SH-SY5Y (cell line): ENCODE data around the gene ADARB2.

Experiments used
- GATA2 ChIP-seq: IDR thresholded peaks from 2 replicates; pipeline ENCODE4 v1.6.1; 2011; ENCODE audit warnings: mild to moderate bottlenecking, low read depth, low read length
- GATA3 ChIP-seq: IDR thresholded peaks from 2 replicates; pipeline ENCODE4 v1.6.1; 2011; ENCODE audit warnings: low read depth, mild to moderate bottlenecking, low read length, moderate library complexity

- TF ChIP-seq GATA2 (no peak), GATA3 (no peak)
Observed at GRCh38 chr10:1148855-1149605, 588.3 kb downstream of the ADARB2 start.
